GM23338 (cell line): Measurements from ENCODE around the gene BSND. TPM values are rescaled to one million over a fixed set of nuclear protein-coding genes. Genes with fewer than 3 reads are reported as not detected.

Experiments used
- ATAC-seq: fragments of 200-7000 bp; cut with Tn5 transposase; 3 replicates; pipeline ENCODE4 v1.9.1; 2020
- DNase-seq: peaks from one replicate; pipeline ENCODE4 v3.0.0-alpha.2; 2015; ENCODE audit warnings: low spot score
- H2AFZ ChIP-seq: fragments of 200-600 bp; sonication (generic); 2 replicates; pipeline ENCODE4 v1.8.0; 2016; ENCODE audit warnings: antibody characterized with exemption, mild to moderate bottlenecking, moderate library complexity
- H3F3A ChIP-seq: fragments of 200-600 bp; sonication (generic); replicated peaks from 2 replicates; pipeline ENCODE4 v1.8.0; 2017; ENCODE audit warnings: antibody characterized with exemption, mixed run types, low read depth
- H3K27ac ChIP-seq: fragments of 200-600 bp; sonication (generic); 2 replicates; pipeline ENCODE4 v1.6.1; 2016; ENCODE audit warnings: low read depth
- H3K27me3 ChIP-seq: fragments of 200-600 bp; sonication (generic); 2 replicates; pipeline ENCODE4 v1.8.0; 2016; ENCODE audit warnings: mild to moderate bottlenecking, mixed run types, moderate library complexity; ENCODE audit not compliant: insufficient read depth
- H3K36me3 ChIP-seq: fragments of 200-600 bp; sonication (generic); 2 replicates; pipeline ENCODE4 v1.8.0; 2016; ENCODE audit warnings: mild to moderate bottlenecking; ENCODE audit not compliant: insufficient read depth
- H3K4me1 ChIP-seq: fragments of 200-600 bp; sonication (generic); 2 replicates; pipeline ENCODE4 v1.8.0; 2016; ENCODE audit warnings: mild to moderate bottlenecking, moderate library complexity; ENCODE audit not compliant: insufficient read depth
- H3K4me2 ChIP-seq: fragments of 200-600 bp; sonication (generic); 2 replicates; pipeline ENCODE4 v1.7.1; 2017; ENCODE audit warnings: mixed run types
- H3K4me3 ChIP-seq: fragments of 200-600 bp; sonication (generic); 2 replicates; pipeline ENCODE4 v1.6.1; 2016; ENCODE audit warnings: mixed run types
- H3K79me2 ChIP-seq: fragments of 200-600 bp; sonication (generic); replicated peaks from 2 replicates; pipeline ENCODE4 v1.8.0; 2017; ENCODE audit warnings: mild to moderate bottlenecking; ENCODE audit not compliant: insufficient read depth
- H3K9me2 ChIP-seq: fragments of 200-600 bp; sonication (generic); 2 replicates; pipeline ENCODE4 v1.8.0; 2017; ENCODE audit not compliant: insufficient read depth
- H4K20me1 ChIP-seq: fragments of 200-600 bp; sonication (generic); replicated peaks from 2 replicates; pipeline ENCODE4 v1.8.0; 2017; ENCODE audit warnings: mild to moderate bottlenecking; ENCODE audit not compliant: insufficient read depth
- H3K27ac Mint-ChIP-seq: 2 replicates; pipeline ENCODE4 v1.8.0; 2020; ENCODE audit warnings: inconsistent platforms, mild to moderate bottlenecking, moderate library complexity, mixed read lengths
- H3K27me3 Mint-ChIP-seq: 3 replicates; pipeline ENCODE4 v1.8.0; 2022; ENCODE audit warnings: low read depth, mild to moderate bottlenecking, moderate library complexity, mixed read lengths, inconsistent platforms; ENCODE audit not compliant: insufficient read depth, poor library complexity
- H3K36me3 Mint-ChIP-seq: 3 replicates; pipeline ENCODE4 v1.8.0; 2021; ENCODE audit warnings: low read depth, mild to moderate bottlenecking, inconsistent platforms, moderate library complexity, mixed read lengths
- H3K4me1 Mint-ChIP-seq: 3 replicates; pipeline ENCODE4 v1.8.0; 2020; ENCODE audit warnings: mild to moderate bottlenecking, inconsistent platforms, mixed read lengths
- H3K4me3 Mint-ChIP-seq: 3 replicates; pipeline ENCODE4 v1.8.0; 2021; ENCODE audit warnings: moderate library complexity, mild to moderate bottlenecking, inconsistent platforms, mixed read lengths
- H3K9me3 Mint-ChIP-seq: 3 replicates; pipeline ENCODE4 v1.8.0; 2020; ENCODE audit warnings: moderate library complexity, mild to moderate bottlenecking, inconsistent platforms, mixed read lengths
- CREB1 ChIP-seq: fragments of 250-450 bp; sonication (Bioruptor Pico); IDR thresholded peaks from 2 replicates; pipeline ENCODE4 v1.5.0; 2020; ENCODE audit warnings: low read depth, mild to moderate bottlenecking, moderate library complexity
- CTCF ChIP-seq, 2 experiments: fragments of 200-600 bp in 1 of 2; sonication (generic) in 1 of 2; conservative IDR thresholded peaks; 2 replicates each; pipeline versions ENCODE4 v1.5.1 to v1.6.1; 2016 to 2017; ENCODE audit warnings: antibody characterized with exemption in 2 of 2, low read depth in 2 of 2, mild to moderate bottlenecking in 2 of 2, moderate library complexity in 1 of 2
- EZH2 ChIP-seq: fragments of 200-600 bp; sonication (generic); IDR thresholded peaks from one replicate; pipeline ENCODE4 v1.8.0; 2017; ENCODE audit warnings: antibody characterized with exemption, mild to moderate bottlenecking, low read depth; ENCODE audit not compliant: unreplicated experiment
- JUNB ChIP-seq: IDR thresholded peaks from one replicate; pipeline ENCODE4 v1.6.1; 2016; ENCODE audit warnings: antibody characterized with exemption; ENCODE audit not compliant: unreplicated experiment
- REST ChIP-seq: IDR thresholded peaks from one replicate; pipeline ENCODE4 v1.6.1; 2018; ENCODE audit warnings: antibody characterized with exemption; ENCODE audit not compliant: unreplicated experiment
- STAT1 ChIP-seq: IDR thresholded peaks from one replicate; pipeline ENCODE4 v1.6.1; 2016; ENCODE audit warnings: antibody characterized with exemption; ENCODE audit not compliant: unreplicated experiment
- ZNF331 ChIP-seq: fragments of 250-450 bp; sonication (Bioruptor Pico); IDR thresholded peaks from 2 replicates; pipeline ENCODE4 v1.5.0; 2020; ENCODE audit warnings: low read depth, mild to moderate bottlenecking, moderate library complexity
- polyA plus RNA-seq: library from polyadenylated mRNA; unstranded; fragments of >200 nt; fragmentation: Nextera tagmentation; extraction: Ambion mirVana; gene quantifications from 2 replicates; pipeline ENCODE4 v1.2.1, GENCODE V29; 2016
- total RNA-seq: library from RNA; depleted of rRNA; stranded (reverse); fragments of >200 nt; shearing (Covaris generic); gene quantifications from 2 replicates; pipeline ENCODE4 v1.2.3, GENCODE V29; 2014
- TF ChIP-seq, protein P1 (sequence below): fragments of 250-450 bp; sonication (Bioruptor Pico); IDR thresholded peaks from 2 replicates; pipeline ENCODE4 v1.5.0; 2020; ENCODE audit warnings: mild to moderate bottlenecking, moderate library complexity

The BSND gene
- total and polyA plus RNA-seq, 2 experiments from 2014 or later, result 0.55 to 1.4 TPM

DNA sequence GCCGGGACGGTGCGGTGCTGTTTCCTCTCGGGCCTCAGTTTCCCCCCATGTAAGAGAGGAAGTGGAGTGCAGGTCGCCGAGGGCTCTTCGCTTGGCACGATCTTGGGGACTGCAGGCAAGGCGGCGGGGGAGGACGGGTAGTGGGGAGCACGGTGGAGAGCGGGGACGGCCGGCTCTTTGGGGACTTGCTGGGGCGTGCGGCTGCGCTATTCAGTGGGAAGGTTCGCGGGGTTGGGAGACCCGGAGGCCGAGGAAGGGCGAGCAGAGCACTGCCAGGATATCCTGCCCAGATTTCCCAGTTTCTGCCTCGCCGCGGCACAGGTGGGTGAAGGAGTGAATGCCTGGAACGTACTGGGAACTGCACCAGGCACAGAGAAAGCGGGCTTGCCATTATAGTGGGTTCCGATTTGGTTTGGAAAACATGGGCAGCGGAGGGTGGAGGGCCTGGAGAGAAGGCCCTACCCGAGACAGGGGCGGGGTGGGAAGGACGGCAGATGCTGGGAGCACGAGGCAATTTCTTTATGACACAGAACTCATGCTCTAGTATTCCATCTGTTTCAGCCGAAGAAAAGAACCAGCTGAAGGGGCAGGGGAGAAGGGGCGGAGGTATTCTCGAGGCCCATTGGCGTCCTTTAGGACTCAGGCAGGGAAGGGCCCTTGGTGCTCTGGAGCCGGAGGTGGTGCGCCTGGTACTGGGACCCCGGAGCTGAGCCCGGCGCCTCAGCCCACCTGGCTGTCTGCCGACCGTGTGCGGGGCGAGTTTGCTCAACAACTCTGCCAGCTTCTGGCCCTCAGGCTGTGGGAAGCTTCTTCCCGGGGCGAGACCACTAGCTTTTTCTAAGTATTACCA lies 41.6 kb downstream of the BSND start:
- Mint-ChIP-seq H3K4me1 (peaks cover 31% of the 10 kb centered on the region), H3K4me3 (peak overlapping the region; percentile 85), H3K27ac (no peak overlapping the region), H3K36me3 (peaks cover 24% of the 10 kb centered on the region), H3K9me3 (no peaks in the 10 kb centered on the region), H3K27me3 (peaks cover 38% of the 10 kb centered on the region)
- ATAC-seq (peak; percentile 47), DNase-seq (peak; percentile 41)
- H3K27me3 ChIP-seq, result peaks cover 37% of the 10 kb centered on the region
- H3K4me1 ChIP-seq, result peaks cover 55% of the 10 kb centered on the region
- peak overlapping the region; percentile 91 for H3K4me3 ChIP-seq
- H3K27ac ChIP-seq, result no peak overlapping the region
- peaks cover 69% of the 10 kb centered on the region for H3K79me2 ChIP-seq
- H3K36me3 ChIP-seq, result peaks cover 25% of the 10 kb centered on the region
- peak overlapping the region; percentile 94 for H3K4me2 ChIP-seq
- TF ChIP-seq CTCF (conservative IDR thresholded peaks at IDR 0.05; ENCODE audit: low read depth in 2 of 2) (no peak), EZH2 (peak; percentile 20)
- H2AFZ ChIP-seq, result peak overlapping the region; percentile 94
- H3F3A ChIP-seq, result 0 out of 2 replicates have a peak, but pooled peaks cover 8% of the 10 kb centered on the region
- H3K9me2 ChIP-seq, result no peaks in the 10 kb centered on the region
- H4K20me1 ChIP-seq, result peaks cover 44% of the 10 kb centered on the region

DNA sequence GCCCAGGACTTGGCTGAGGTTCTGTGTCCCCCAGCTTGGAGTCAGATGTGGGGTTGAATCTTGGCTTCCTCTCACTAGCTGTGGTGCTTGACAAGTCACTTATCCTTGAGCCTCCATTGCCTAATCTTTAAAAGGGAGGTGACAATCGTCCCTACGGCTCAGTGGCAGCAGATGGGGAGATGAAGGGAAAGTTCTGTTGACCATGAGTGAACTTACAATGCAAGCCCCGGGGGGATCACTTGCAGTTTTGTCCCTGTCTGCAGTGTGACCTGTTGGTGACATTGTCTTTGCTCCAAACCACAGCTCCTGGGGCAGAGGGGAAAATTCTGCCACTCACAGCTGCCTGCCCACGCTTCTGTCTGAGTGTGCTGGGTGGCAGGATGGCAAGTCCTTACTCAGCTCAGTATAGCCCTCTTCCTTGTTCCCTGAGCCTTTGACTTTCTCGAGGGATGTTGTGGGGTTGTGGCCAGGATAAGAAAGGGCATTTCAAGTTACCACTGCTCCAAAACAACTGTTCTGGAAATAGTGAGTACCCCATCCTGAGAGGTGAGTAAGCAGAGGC lies 42.3 kb downstream of the BSND start:
- DNase-seq, result no peak
- Histone ChIP-seq H4K20me1 (peaks cover 50% of the 10 kb centered on the region), H2AFZ (no peak overlapping the region; the same call in 1 of the 2 replicates), H3K36me3 (peaks cover 27% of the 10 kb centered on the region), H3K27me3 (peaks cover 37% of the 10 kb centered on the region), H3K27ac (no peak overlapping the region), H3K9me2 (no peaks in the 10 kb centered on the region), H3K4me3 (peak overlapping the region; percentile 91), H3K4me1 (peaks cover 55% of the 10 kb centered on the region), H3F3A (0 out of 2 replicates have a peak, but pooled peaks cover 8% of the 10 kb centered on the region), H3K4me2 (peak overlapping the region; percentile 94), H3K79me2 (peaks cover 76% of the 10 kb centered on the region)
- H3K9me3 Mint-ChIP-seq, result no peaks in the 10 kb centered on the region
- peak overlapping the region; percentile 85 for H3K4me3 Mint-ChIP-seq
- H3K4me1 Mint-ChIP-seq, result peaks cover 31% of the 10 kb centered on the region
- no peak for ATAC-seq
- H3K27ac Mint-ChIP-seq, result no peak overlapping the region
- H3K36me3 Mint-ChIP-seq, result peaks cover 27% of the 10 kb centered on the region
- H3K27me3 Mint-ChIP-seq, result peaks cover 40% of the 10 kb centered on the region
- TF ChIP-seq CREB1 (CRISPR knock-in tag), result no peak
- TF ChIP-seq STAT1, result no peak
- TF ChIP-seq, protein P1, sequence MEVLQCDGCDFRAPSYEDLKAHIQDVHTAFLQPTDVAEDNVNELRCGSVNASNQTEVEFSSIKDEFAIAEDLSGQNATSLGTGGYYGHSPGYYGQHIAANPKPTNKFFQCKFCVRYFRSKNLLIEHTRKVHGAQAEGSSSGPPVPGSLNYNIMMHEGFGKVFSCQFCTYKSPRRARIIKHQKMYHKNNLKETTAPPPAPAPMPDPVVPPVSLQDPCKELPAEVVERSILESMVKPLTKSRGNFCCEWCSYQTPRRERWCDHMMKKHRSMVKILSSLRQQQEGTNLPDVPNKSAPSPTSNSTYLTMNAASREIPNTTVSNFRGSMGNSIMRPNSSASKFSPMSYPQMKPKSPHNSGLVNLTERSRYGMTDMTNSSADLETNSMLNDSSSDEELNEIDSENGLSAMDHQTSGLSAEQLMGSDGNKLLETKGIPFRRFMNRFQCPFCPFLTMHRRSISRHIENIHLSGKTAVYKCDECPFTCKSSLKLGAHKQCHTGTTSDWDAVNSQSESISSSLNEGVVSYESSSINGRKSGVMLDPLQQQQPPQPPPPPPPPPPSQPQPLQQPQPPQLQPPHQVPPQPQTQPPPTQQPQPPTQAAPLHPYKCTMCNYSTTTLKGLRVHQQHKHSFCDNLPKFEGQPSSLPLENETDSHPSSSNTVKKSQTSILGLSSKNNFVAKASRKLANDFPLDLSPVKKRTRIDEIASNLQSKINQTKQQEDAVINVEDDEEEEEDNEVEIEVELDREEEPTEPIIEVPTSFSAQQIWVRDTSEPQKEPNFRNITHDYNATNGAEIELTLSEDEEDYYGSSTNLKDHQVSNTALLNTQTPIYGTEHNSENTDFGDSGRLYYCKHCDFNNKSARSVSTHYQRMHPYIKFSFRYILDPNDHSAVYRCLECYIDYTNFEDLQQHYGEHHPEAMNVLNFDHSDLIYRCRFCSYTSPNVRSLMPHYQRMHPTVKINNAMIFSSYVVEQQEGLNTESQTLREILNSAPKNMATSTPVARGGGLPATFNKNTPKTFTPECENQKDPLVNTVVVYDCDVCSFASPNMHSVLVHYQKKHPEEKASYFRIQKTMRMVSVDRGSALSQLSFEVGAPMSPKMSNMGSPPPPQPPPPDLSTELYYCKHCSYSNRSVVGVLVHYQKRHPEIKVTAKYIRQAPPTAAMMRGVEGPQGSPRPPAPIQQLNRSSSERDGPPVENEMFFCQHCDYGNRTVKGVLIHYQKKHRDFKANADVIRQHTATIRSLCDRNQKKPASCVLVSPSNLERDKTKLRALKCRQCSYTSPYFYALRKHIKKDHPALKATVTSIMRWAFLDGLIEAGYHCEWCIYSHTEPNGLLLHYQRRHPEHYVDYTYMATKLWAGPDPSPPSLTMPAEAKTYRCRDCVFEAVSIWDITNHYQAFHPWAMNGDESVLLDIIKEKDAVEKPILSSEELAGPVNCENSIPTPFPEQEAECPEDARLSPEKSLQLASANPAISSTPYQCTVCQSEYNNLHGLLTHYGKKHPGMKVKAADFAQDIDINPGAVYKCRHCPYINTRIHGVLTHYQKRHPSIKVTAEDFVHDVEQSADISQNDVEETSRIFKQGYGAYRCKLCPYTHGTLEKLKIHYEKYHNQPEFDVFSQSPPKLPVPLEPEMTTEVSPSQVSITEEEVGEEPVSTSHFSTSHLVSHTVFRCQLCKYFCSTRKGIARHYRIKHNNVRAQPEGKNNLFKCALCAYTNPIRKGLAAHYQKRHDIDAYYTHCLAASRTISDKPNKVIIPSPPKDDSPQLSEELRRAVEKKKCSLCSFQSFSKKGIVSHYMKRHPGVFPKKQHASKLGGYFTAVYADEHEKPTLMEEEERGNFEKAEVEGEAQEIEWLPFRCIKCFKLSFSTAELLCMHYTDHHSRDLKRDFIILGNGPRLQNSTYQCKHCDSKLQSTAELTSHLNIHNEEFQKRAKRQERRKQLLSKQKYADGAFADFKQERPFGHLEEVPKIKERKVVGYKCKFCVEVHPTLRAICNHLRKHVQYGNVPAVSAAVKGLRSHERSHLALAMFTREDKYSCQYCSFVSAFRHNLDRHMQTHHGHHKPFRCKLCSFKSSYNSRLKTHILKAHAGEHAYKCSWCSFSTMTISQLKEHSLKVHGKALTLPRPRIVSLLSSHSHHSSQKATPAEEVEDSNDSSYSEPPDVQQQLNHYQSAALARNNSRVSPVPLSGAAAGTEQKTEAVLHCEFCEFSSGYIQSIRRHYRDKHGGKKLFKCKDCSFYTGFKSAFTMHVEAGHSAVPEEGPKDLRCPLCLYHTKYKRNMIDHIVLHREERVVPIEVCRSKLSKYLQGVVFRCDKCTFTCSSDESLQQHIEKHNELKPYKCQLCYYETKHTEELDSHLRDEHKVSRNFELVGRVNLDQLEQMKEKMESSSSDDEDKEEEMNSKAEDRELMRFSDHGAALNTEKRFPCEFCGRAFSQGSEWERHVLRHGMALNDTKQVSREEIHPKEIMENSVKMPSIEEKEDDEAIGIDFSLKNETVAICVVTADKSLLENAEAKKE, result no peak
- TF ChIP-seq REST, result no peak
- no peak for TF ChIP-seq EZH2
- TF ChIP-seq ZNF331 (CRISPR knock-in tag), result no peak
- TF ChIP-seq JUNB, result no peak
